GM23338 (cell line): ENCODE data around the gene SCO2. TPM values are rescaled to one million over a fixed set of nuclear protein-coding genes. Genes with fewer than 3 reads are reported as not detected.

Experiments used
- CREB1 ChIP-seq: fragments of 250-450 bp; sonication (Bioruptor Pico); IDR thresholded peaks from 2 replicates; pipeline ENCODE4 v1.5.0; 2020; ENCODE audit warnings: low read depth, mild to moderate bottlenecking, moderate library complexity
- ETS1 ChIP-seq: IDR thresholded peaks from 2 replicates; pipeline ENCODE4 v1.6.1; 2016; ENCODE audit warnings: antibody characterized with exemption
- EZH2phosphoT487 ChIP-seq: fragments of 200-600 bp; sonication (generic); IDR thresholded peaks from one replicate; pipeline ENCODE4 v1.8.1; 2018; ENCODE audit warnings: antibody characterized with exemption; ENCODE audit not compliant: unreplicated experiment
- POLR2AphosphoS5 ChIP-seq: IDR thresholded peaks from 2 replicates; pipeline ENCODE4 v1.6.1; 2016; ENCODE audit warnings: antibody characterized with exemption, low read depth
- REST ChIP-seq: IDR thresholded peaks from one replicate; pipeline ENCODE4 v1.6.1; 2018; ENCODE audit warnings: antibody characterized with exemption; ENCODE audit not compliant: unreplicated experiment
- ZNF462 ChIP-seq: fragments of 250-450 bp; sonication (Bioruptor Pico); IDR thresholded peaks from 2 replicates; pipeline ENCODE4 v1.5.0; 2020; ENCODE audit warnings: mild to moderate bottlenecking, moderate library complexity
- polyA plus RNA-seq: library from polyadenylated mRNA; unstranded; fragments of >200 nt; fragmentation: Nextera tagmentation; extraction: Ambion mirVana; gene quantifications from 2 replicates; pipeline ENCODE4 v1.2.1, GENCODE V29; 2016
- total RNA-seq: library from RNA; depleted of rRNA; stranded (reverse); fragments of >200 nt; shearing (Covaris generic); gene quantifications from 2 replicates; pipeline ENCODE4 v1.2.3, GENCODE V29; 2014

SCO2 gene
- total and polyA plus RNA-seq, 2 experiments from 2014 or later: 2.6 to 4.9 TPM

- TF ChIP-seq ZNF462 (CRISPR knock-in tag) (no peak), ETS1 (no peak), POLR2AphosphoS5 (no peak), CREB1 (no peak), EZH2phosphoT487 (no peak), REST (no peak)
Measured at GRCh38 chr22:50486561-50487289, 38.7 kb downstream of the SCO2 start, which contains the start of gene MIOX (continued).
